ENCODE results near the gene SFXN5. TPM values are rescaled to one million over a fixed set of nuclear protein-coding genes. Genes with fewer than 3 reads are reported as not detected.

Gene SFXN5
- total RNA-seq, 1 donor from 2014 or later, result 13.1 TPM

DNA sequence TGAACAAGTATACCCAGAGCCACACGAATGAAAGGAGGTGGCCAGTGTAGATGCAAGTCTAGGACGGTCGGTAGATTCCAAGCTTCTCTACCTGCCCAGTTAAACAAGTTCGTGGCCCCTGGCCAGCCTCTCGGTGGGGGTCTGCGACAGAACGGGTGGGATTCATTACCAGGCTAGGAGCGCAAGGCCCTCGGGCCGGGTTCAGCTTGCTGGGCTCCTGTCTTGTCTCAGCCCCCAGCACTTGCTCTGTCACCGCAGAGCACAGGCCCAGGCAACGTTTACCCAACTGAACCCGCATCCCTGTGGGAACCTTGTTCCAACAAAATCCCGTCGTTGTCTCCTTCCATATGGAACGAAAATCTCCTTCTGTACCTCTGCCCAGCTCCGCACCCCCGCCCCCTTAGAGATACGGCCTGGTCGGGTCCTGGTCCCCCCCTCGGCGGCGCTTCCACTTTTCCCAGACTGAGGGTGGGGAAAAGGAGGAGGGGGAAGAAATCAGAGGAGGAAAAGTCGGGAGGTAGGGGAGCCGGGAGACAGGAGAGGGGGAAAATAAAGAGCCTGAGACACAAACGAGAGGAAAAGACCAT is 156.1 kb downstream of the SFXN5 start:
- TF ChIP-seq, protein P1, sequence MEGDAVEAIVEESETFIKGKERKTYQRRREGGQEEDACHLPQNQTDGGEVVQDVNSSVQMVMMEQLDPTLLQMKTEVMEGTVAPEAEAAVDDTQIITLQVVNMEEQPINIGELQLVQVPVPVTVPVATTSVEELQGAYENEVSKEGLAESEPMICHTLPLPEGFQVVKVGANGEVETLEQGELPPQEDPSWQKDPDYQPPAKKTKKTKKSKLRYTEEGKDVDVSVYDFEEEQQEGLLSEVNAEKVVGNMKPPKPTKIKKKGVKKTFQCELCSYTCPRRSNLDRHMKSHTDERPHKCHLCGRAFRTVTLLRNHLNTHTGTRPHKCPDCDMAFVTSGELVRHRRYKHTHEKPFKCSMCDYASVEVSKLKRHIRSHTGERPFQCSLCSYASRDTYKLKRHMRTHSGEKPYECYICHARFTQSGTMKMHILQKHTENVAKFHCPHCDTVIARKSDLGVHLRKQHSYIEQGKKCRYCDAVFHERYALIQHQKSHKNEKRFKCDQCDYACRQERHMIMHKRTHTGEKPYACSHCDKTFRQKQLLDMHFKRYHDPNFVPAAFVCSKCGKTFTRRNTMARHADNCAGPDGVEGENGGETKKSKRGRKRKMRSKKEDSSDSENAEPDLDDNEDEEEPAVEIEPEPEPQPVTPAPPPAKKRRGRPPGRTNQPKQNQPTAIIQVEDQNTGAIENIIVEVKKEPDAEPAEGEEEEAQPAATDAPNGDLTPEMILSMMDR (IDR thresholded peaks at IDR 0.05), result no peak
- Histone ChIP-seq H3K27me3 (peaks cover 99% of the 10 kb centered on the region), H3K27ac (no peak overlapping the region), H3K36me3 (no peaks in the 10 kb centered on the region), H3K4me1 (peaks cover 40% of the 10 kb centered on the region), H3K4me3 (peak overlapping the region; percentile 45), H3K9me3 (no peaks in the 10 kb centered on the region)
- ATAC-seq (no peak), DNase-seq (no peak)
- intact Hi-C loops (cut with DNase I), result no loop called here

DNA sequence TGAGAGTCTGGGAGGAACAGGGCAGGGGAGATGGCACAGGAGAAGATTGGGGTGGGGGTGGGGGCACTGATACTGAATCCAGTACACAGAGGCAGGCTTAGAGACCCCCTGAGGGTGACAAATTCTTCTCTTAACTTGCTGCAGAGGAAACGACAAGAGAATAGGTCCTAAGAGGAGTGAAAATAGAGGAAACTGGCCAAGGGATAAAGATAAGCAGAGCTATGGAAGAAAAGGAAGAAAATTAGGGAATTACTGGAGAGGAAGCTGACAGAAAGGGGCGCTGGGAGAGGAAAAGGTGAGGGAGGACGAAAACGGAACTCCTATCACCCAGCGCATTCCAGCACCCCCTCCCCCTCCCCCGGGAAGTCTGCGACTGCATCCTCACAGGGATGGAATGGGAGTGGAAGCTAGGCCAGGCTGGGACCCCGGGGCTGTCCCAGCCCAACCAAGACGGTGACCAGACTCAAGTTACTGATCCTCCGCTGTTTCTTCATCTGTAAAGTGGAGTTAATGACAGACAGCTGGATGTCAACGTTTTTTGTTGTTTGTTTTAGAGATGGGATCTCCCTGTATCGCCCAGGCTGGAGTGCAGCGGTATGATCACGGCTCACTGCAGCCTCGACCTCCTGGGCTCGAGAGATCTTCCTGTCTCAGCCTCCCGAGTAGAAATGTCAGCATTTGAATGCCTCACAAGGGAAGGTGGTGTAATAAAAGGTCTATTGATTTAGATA is 156.8 kb downstream of the SFXN5 start:
- Histone ChIP-seq H3K27ac (no peak overlapping the region), H3K4me1 (peaks cover 35% of the 10 kb centered on the region), H3K4me3 (no peak overlapping the region), H3K27me3 (peaks cover 99% of the 10 kb centered on the region), H3K9me3 (no peaks in the 10 kb centered on the region), H3K36me3 (no peaks in the 10 kb centered on the region)
- intact Hi-C loops (cut with DNase I), result no loop called here
- TF ChIP-seq, protein P1 (IDR thresholded peaks at IDR 0.05), result no peak
- no peak for ATAC-seq
- no peak for DNase-seq

DNA sequence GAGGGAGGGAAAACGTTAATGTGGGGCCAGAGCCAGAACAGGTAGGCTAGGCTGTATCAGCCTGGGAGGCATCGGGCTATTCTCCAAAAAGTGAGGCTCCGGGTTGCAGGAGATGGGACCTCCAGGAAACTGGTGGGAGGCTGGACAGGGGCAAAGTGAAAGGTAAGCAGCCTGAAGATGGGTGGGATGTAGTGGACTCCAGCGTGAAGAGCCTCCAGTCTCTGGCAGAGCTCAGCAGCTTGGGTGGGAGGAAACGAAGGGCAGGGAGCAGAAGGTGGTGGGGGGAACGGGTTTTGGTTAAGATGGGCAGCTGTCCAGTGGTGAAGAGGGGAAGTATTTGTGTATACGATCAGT is 157.3 kb downstream of the SFXN5 start:
- no peaks in the 10 kb centered on the region for H3K36me3 ChIP-seq
- no peak overlapping the region for H3K27ac ChIP-seq
- intact Hi-C loops (cut with DNase I), result no loop called here
- no peak overlapping the region for H3K4me3 ChIP-seq
- peaks cover 99% of the 10 kb centered on the region for H3K27me3 ChIP-seq
- TF ChIP-seq, protein P1 (IDR thresholded peaks at IDR 0.05), result no peak
- peaks cover 35% of the 10 kb centered on the region for H3K4me1 ChIP-seq
- ATAC-seq (no peak), DNase-seq (no peak)
- H3K9me3 ChIP-seq, result no peaks in the 10 kb centered on the region

DNA sequence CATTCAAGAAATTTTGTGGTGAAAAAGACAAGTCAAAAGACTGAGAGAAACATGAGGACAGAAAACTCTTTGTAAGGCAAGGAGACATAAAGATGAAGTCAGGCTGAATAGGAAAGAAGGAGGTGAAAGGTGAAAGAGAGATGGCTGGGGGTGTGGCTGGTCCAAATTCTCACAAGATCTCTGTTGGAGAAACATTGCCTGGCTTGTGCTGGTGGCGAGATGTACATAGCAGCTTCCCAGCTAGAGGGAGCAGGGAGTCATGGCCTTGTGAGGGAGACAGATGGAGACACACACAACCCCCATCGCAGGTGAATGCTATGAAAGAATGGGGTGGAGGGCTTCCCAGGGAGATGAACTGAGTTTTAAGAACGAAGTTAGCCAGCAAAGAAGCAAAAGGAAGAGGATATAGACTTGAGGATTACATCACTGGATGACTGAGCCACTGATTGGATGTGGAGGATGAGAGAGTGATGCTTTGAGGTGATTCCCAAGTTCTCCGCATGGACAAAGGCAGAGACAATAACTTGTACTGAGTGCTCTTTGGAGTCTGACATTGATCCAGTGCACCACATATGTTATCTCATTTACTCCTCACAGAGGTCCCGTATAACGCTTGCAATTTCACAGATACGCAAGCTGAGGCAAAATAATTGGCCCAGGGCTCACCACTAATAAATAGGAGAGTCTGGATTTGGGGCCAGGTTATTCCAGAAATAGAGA is 157.9 kb downstream of the SFXN5 start:
- Histone ChIP-seq H3K36me3 (no peaks in the 10 kb centered on the region), H3K27me3 (peaks cover 100% of the 10 kb centered on the region), H3K4me1 (peaks cover 33% of the 10 kb centered on the region), H3K4me3 (no peak overlapping the region), H3K27ac (no peak overlapping the region), H3K9me3 (no peaks in the 10 kb centered on the region)
- ATAC-seq (no peak), DNase-seq (no peak)
- TF ChIP-seq, protein P1 (IDR thresholded peaks at IDR 0.05), result no peak
- intact Hi-C loops (cut with DNase I), result no loop called here

DNA sequence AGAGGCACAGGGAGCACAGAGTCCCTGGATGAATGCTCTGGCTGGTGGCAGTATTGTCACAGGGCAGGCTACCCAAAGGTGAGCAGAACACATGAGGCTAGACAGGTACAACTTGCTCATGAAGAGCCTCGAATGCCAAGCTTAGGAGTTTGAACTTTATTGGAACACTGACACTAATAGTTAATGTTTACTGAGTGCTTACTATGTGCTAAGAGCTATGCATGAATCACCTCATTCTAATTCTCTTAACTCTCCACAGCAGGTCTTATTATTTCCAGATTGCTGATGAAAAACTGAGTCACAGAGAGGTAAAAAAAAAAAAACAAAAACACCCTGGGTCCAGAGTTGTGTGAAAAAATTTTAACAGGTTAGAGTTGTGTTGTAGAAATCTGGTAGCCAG is 160.3 kb downstream of the SFXN5 start:
- Histone ChIP-seq H3K27ac (no peak overlapping the region), H3K9me3 (no peaks in the 10 kb centered on the region), H3K4me3 (no peak overlapping the region), H3K36me3 (no peaks in the 10 kb centered on the region), H3K4me1 (peaks cover 12% of the 10 kb centered on the region), H3K27me3 (peaks cover 100% of the 10 kb centered on the region)
- ATAC-seq (no peak), DNase-seq (no peak)
- TF ChIP-seq, protein P1 (IDR thresholded peaks at IDR 0.05), result no peak
- intact Hi-C loops (cut with DNase I), result no loop called here
